ENCODE results near the gene CFAP410.

CFAP410 gene

GRCh38 chr21:44338971-44339910 is at the start of gene CFAP410:
CFAP410 (minus strand) TSS chr21:44339390; CDS start chr21:44339194, 196 bp downstream.
- DNase-seq, result peak; percentile 67

DNA sequence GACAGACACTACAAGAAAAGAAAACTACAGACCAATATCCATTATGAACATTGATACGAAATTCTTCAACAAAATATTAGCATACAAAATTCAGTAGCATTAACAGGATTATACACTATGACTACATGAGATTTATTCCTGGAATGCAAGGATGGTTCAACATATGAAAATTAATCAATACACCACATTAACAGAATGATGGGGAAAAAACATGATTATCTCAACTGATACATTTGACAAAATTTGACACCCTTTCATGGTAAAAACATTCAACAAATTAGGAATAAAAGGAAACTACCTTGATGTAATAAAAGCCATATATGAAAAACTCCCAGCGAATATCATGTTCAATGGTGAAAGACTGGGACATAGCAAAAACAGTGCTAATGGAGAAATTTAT is 45.8 kb upstream of the CFAP410 start:
- no peak for DNase-seq

- DNase-seq, result no peak
Measured at GRCh38 chr21:44383216-44383615, 44.0 kb upstream of the CFAP410 start.

DNA sequence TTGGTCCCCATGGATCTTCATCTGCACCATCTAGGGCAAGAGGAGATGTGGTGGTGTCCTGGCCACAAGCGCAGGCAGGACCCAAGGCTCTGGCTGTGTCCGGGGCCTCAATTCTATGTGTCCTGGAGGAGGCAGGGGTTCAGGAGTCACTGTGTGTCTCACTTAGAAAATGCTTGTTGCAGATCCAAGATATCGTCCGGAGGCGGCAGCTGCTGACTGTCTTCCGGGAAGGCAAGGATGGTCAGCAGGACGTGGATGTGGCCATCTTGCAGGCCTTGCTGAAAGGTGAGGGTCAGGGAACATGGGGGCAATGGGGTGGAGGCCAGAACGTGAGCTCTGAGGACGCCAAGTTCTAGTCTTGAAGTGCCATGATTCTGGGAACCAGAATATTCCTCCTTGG is 43.3 kb upstream of the CFAP410 start:
- DNase-seq, result no peak

GRCh38 chr21:44381874-44382273 is 42.7 kb upstream of the CFAP410 start:
- no peak for DNase-seq

DNA sequence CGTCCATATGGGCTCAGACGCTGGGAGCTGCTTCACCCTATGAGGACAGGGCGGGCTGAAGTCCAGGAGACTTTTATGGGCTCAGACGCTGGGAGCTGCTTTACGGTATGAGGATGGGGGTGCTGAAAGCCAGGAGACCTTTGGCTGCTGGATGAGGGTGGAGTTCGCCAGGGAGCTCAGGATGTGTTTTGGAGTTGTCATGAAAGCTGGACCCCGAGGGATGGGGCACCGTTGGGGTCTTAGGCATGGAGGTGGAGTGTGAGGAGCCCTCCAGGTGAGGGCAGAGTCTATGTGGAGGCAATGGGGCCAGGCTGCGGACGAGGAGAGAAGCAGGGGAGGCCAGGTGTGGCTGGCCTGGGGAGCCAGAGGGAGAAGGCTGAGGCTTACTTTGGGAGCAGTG is 41.7 kb upstream of the CFAP410 start:
- no peak for DNase-seq

GRCh38 chr21:44379991-44380865 is 41.0 kb upstream of the CFAP410 start:
- DNase-seq, result no peak

DNA sequence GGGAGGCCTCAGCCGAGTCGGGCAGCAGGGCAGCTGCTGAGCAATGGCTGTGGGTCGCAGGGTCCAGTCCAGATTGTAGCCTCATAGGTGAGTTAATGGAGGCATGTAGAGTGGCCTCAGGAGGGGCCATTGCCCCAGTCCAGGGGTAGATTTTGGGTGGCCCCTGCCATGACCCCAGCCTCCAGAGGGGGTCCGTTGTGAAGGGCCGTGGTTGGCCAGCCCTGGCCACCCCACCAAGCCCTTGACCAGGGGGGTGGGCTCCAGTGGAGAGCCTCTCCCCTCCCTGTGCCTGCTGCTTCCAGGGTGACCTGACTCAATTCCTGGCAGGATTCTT is 40.3 kb upstream of the CFAP410 start:
- no peak for DNase-seq

- no peak for DNase-seq
Measured at GRCh38 chr21:44378646-44379514, 39.7 kb upstream of the CFAP410 start.

- no peak for DNase-seq
Measured at GRCh38 chr21:44377922-44378645, 38.9 kb upstream of the CFAP410 start.

- DNase-seq, result no peak
Measured at GRCh38 chr21:44377201-44377921, 38.2 kb upstream of the CFAP410 start.

DNA sequence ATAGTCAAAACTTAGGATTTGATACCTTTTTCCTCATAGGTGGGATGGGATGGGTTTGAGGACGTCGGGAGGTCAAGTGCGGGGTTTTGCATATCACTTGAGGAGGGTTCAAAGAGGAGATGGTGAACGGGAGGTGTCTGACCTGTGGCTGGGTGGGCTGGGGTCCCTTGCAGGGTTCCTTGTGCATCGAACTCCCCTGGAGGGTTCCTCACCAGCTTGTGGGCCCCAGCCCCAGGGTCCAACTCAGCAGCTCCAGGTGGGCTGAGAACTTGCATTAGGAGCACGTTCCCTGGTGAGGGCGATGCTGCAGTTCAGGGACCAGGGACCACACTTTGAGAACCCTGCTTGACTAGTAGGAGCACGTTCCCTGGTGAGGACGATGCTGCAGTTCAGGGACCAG is 37.4 kb upstream of the CFAP410 start:
- DNase-seq, result no peak

DNA sequence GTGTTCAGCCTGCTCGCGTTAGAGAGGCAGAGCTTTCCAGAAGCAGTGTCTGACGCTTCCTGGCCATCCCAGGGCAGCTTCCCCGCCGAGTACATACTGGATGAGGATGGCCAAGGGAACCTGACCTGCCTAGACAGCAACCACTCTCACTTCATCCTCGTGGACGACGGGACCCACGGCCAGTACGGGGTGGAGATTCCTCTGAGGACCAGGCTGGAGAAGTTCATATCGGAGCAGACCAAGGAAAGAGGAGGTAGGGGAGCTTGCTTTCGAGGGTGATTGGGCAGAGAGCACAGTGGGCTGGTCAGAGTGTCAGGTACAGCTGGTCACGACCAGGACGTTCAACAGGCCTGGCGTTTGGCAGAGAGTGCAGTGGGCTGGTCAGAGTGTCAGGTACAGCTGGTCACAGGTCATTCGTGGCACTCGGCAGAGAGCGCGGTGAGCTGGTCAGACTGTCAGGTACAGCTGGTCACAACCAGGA is 36.6 kb upstream of the CFAP410 start:
- no peak for DNase-seq

DNA sequence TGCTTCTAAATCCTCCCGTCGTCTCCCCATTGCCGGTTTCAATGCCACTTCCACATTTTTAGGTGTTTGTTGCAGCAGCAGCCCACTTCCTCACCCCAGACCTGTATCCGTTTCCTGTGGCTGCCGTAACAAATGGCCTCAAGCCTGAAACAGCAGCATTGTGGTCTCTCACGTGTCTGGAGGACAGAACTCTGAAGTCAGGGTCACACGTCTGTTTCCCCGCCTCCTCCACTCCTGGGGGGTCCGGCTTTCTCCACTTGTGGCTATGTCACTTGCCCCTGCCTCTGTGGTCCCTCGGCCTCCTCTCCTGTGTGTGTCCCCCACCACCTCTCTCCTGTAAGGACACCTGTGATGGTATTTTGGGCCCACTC is 36.1 kb upstream of the CFAP410 start:
- no peak for DNase-seq

- no peak for DNase-seq
Measured at GRCh38 chr21:44374601-44375280, 35.6 kb upstream of the CFAP410 start.

- DNase-seq, result no peak
Measured at GRCh38 chr21:44372616-44373015, 33.4 kb upstream of the CFAP410 start.

DNA sequence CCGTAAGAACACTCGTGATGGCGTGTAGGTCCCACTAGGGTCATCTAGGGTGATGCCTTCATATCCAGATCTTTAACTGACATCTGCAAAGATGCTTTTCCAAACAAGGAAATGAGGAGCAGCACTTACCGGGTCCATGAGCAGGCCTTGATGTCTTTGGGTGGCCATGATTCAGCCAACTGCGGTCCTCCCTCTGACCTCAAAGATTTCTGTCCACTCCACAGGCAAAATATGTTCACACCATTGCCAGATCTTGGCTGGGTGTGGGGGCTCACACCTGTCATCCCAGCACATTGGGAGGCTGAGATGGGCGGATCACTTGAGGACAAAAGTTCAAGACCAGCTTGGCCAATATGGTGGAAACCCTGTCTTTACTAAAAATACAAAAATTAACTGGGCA is 32.4 kb upstream of the CFAP410 start:
- DNase-seq, result no peak

GRCh38 chr21:44370786-44371410 is 31.7 kb upstream of the CFAP410 start:
- DNase-seq, result no peak

DNA sequence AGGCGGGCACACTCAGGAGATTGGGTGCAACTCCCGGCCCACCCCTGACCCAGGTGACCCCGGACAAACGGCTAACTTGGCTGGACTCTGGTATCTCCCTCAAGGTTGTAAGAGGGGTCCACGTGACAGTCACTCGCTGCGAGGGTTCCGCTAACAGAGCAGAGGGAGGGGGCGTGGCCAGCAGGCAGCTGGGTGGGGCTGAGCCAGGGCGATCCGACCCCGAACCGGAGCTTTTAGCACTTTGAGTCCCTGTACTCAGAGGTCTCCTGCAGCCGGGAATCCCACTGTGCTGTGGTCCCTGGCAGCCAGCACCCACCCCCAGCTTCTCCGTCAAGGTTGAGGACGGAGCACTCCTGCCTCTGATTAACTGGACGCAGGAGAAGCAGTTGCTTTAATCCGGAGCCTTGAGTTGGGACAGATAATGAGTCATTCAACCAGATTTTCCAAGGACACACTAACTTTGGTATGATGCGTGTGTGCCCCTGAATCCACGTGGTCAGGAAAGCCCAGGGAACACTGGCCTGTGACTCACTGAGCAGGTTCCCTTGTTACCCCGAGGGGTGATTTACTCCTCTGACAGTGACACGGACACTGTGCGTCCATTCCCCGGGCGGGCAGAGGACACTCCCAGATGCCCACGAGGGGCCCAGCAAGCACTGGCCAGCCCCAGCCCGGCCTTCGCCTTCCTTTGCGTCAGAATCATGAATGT is 31.0 kb upstream of the CFAP410 start:
- no peak for DNase-seq

Data from SIG-M5 (cell line).